Occipital lobe (tissue), 3 donors: ENCODE data around the gene HDAC3. TPM values are rescaled to one million over a fixed set of nuclear protein-coding genes. Genes with fewer than 3 reads are reported as not detected.

ENCODE experiments used
- DNase-seq: peaks from one replicate; lab custom pipeline; 2025; lab: John Stamatoyannopoulos, UW
- small RNA-seq: library from RNA; depleted of rRNA; stranded (forward); fragments of <200 nt; gene quantifications from one replicate; pipeline ENCODE3, GENCODE V24; 2014
- total RNA-seq: library from RNA; depleted of rRNA; stranded (reverse); fragments of >200 nt; gene quantifications from one replicate; pipeline ENCODE4 v1.2.3, GENCODE V29; 2014

The HDAC3 gene
- total RNA-seq, 1 donor from 2014 or later: 46.5 TPM

DNA sequence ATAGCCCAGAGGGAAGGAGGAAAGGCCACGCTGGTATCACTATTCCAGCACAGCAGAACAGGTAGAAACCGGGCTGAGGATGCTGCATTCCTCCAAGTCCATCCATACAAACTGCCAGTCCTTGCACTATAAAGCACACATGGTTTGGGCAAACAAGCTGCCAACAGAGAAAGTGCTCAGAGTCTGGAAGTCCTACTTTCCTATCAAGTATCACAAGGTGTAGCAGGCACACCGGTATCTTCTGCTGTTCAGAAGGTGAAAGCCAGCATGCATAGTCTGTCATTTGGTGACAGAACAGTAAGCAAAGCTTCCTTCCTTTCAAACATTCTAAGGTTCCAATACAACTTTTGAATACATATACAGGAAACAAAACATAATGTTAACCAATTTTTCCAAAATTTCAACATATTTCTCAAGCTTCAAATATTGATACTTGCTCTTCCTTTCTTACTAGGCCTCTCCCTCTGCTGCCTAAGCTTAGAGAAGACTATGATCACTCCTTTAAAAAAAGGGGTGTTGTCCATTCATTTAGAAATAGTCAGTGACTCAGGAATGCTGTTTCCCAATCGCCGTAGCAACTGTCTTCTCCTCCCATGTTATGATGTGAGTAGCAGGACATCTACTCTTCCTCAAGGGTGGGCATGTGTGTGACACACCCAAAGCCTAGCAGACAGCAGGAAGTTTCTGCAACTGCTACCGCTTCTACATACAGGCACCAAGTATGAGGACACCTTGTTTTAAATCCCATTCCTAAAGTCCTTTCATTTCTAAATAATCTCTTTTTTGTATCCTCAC lies 32.5 kb downstream of the HDAC3 start:
- no peak for DNase-seq

DNA sequence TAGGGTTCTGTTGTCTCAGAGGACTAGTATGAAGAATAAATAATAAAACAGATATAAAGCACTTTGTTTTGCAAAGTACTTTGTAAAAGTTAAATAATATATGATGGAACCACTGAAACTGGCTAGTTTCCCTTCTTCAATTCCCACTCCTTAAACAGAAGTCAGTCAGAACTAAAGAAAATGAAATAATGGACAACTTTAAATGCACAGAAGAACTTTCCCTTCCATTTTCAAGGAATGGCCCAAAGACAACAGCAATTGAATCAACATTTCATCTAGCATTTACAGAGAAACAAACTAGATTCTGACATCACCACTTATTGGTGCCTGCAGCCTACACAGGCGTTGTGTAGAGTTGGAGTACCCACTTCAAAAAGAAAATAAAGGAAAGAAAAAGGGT lies 34.0 kb downstream of the HDAC3 start:
- DNase-seq: no peak

DNA sequence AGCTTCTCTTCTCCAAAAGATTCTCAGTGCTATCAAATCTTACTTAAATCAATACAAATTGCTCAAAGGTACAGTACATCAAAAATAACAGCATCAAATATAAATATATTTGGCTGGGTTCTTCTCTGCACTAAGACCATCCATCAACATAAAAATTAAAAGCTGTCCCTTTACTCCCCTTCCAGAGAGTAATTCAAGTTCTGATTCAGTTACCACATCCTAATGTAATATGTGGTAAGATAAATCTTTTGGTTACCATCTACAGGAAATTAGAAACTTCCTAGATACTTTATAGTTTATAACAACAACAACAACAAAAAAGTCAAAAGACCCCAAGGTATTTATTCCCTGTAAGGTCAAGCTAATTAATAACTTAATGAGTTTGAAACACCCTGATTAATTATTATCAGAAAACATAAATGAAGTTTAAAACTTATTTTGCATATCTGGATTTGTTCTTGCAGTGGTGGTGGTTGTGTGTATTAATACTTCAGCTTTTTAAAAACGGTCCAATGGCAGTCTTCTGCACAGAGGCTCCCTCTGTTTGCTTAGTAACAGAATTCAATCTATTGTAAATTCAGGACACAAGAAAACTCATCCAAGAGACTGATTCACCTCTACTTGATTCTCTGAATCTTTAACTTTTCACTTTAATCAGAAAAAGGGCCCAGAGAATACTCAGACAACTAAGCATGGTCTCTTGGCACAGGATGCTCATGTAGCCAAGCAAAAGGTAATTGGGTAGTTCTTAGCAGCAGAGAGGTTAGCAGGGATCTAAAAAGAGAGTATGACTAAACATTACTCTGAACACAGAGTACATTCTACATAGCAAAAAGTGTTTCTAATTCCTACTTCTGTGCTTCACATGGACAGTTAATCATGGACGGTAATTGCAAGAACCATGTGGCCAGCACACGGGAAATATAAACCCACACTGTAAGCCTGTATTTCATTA lies 38.0 kb downstream of the HDAC3 start:
- no peak for DNase-seq

DNA sequence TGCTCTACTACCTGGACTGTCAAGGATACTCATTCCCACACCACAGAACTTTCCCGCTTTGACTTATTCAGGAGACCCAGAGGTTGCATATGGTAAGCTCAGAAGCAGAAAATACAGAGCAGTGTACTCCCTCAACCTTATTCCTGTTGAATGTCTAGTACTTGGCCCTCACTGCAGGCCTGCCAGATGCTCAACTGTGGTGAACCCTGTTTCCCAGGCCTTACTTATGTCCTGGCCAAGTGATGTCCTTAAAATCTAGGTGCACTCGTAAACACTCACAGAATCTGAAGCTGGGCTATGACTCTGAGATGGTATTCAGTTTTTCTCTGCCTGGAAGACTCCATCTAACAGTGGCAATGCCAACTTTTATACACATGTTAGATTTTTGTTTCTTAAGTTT lies 38.8 kb downstream of the HDAC3 start:
- no peak for DNase-seq

DNA sequence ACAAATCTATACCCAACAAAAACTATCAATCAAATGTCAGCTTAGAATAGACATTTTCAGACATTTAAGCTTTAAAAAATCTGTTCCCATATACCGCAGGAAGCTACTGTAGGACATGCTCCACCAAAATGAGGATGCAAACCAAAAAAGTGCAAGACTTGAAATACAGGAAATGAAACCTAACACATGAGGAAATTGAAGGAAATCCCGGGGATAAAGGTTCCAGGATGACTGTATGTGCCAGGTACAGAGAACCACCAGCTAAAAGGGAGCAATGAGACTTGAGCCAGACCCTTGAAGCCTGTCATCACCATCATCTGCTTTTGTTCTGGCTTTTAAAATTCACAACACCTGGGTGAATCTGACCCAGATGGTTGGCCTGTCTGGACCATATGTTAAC lies 39.3 kb downstream of the HDAC3 start:
- DNase-seq: no peak

DNA sequence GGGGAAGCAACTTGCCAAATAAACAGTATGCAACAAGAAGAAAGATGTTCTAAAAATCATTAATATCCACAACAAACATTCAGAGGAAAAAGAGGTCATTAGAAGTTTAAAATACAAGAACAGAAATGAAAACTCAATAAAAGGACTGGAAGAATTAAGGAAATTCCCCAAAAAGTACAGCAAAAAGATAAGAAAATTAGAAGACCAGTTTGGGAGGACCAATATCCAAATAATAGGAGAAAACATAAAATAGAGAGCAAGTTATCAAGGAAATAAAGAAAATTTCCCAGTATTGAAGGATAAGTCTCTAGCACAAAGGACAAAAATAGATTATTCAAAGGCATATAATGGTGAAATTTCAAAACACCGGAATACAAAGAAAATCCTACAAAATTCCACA lies 39.8 kb downstream of the HDAC3 start:
- DNase-seq: no peak

DNA sequence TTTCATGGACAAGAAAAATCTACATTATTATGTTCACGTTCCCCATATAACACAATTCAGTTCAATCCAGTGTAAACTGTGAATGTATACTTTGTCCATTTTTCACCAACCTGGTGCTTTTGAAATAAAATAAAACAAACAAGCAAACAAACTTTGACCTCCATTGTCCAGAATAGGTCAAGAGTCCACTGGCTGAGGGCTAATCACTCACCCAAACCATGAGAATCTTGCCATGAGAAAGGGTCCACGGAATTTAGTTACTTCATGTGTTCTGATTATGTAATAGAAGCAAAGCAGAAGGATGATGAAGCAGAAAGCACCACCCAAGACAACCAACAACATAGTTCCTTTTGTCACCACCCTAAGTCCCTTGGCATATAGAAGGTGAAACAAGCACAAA lies 46.5 kb downstream of the HDAC3 start:
- DNase-seq: no peak

DNA sequence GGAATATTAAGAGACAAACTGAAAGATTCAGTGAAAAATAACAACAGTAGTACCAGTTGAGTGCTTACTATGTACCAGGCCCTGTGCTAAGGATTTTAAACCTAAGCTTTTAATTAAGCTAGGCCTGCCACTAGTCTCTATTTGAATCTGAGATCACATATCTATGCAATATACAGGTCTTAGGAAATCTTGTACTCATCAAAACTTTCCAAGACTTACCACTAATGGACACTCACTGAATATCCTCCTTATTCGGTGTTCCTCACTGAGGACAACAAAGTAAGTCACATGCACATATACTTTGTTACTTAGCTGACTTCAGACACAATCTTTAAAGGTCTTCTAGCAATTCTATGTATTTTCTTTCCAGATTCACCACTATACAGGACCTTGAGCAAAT lies 50.4 kb downstream of the HDAC3 start:
- no peak for DNase-seq

DNA sequence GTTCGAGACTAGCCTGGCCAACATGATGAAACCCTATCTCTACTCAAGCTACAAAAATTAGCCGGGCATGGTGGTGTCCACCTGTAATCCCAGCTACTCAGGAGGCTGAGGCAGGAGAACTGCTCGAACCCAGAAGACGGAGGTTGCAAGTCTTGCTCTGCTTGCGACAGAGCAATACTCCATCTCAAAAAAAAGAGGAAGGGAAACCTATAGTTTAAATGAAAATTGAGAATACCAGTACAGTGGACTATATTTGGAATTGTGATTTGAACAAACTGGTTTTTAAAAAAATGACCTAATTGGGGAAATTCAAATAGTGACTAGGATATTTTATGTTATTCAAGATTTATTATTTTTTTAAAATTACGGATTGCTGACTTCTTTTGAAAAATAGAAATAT lies 51.1 kb downstream of the HDAC3 start:
- no peak for DNase-seq

DNA sequence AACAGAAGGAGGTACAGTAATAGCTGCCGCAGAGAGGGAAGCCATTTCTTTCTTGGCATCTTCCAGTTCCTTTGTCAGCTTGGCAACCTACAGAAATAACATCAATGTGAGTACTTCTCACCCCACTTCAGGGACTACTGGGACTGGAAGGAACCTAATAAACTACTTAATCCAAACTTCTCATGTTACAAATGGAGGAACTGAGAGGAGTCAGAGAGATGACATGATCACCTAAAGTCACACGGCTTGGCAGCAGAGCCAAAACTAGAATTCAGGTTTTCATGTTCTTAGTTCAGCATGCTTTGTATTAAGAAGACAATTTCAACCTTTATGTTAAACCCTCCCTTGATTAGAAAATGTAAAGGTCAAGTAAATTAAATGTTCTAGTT lies 62.5 kb downstream of the HDAC3 start:
- DNase-seq: no peak

DNA sequence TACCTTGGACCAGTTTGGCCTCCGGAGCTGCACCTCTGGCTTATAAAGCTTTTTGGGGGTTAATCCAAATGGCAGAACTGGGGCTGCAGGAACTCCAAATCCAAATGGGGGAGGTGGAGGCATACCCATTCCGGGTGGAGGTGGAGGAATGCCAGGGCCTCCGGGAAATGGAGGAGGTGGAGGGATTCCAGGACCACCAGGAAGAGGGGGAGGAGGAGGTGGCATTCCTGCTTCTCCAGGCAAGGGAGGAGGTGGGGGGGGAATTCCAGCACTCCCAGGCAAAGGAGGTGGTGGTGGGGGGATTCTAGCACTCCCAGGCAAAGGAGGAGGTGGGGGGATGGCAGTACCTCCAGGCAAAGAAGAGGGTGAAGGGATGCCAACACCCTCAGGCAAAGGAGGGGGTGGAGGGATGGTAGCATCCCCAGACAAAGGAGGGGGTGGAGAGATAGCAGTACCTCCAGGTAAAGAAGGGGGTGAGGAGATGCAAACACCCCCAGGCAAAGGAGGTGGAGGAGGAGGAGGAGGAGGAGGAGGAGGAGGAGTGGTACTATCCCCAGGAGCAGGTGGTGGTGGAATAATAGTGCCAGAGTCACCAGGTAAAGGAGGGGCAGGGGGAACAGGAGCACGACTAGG lies 63.0 kb downstream of the HDAC3 start:
- no peak for DNase-seq

Small RNA genes lying within 50 kb of the gene (small RNA-seq; reads per million reads assigned to genes)
- gene RPS27AP10: not detected

Other genes with a start within 250 kb of the HDAC3 start
- gene PCDHGB4, start 249.2 kb downstream of the HDAC3 start, total RNA-seq: 12.9 TPM
- 8.0 TPM for gene PCDHGA8, start 244.2 kb downstream of the HDAC3 start, total RNA-seq
- 18.1 TPM for gene PCDHGB5, start 238.9 kb downstream of the HDAC3 start, total RNA-seq
- gene PCDHGA9, start 234.1 kb downstream of the HDAC3 start, total RNA-seq: 11.9 TPM
- gene PCDHGB6, start 228.8 kb downstream of the HDAC3 start, total RNA-seq: 12.8 TPM
- 12.0 TPM for gene PCDHGA10, start 223.9 kb downstream of the HDAC3 start, total RNA-seq
- 15.6 TPM for gene PCDHGB7, start 219.2 kb downstream of the HDAC3 start, total RNA-seq
- 16.4 TPM for gene PCDHGA11, start 215.8 kb downstream of the HDAC3 start, total RNA-seq
- 6.9 TPM for gene PCDHGA12, start 206.3 kb downstream of the HDAC3 start, total RNA-seq
- 35.6 TPM for gene PCDHGC3, start 160.9 kb downstream of the HDAC3 start, total RNA-seq
- 91.2 TPM for gene PCDHGC4, start 151.8 kb downstream of the HDAC3 start, total RNA-seq
- gene PCDHGC5, start 147.8 kb downstream of the HDAC3 start, total RNA-seq: 6.2 TPM
- 18.4 TPM for gene DIAPH1, start 17.8 kb downstream of the HDAC3 start, total RNA-seq
- 8.4 TPM for gene RELL2, start 148 bp upstream of the HDAC3 start, total RNA-seq
- 3.0 TPM for gene FCHSD1, start 14.6 kb upstream of the HDAC3 start, total RNA-seq
- 3.3 TPM for gene ARAP3, start 45.4 kb upstream of the HDAC3 start, total RNA-seq
- 27.0 TPM for gene PCDH1, start 241.6 kb upstream of the HDAC3 start, total RNA-seq